ENCODE data around the gene CMYA5.
"Not testable (repeated sequence)": the region's sequence is repeated elsewhere in the genome, so short reads cannot be mapped to it uniquely, and the experiment has no call there.

- not testable (repeated sequence) for TF ChIP-seq CTCF (IDR thresholded peaks at IDR 0.05 in 2 of 3, conservative IDR thresholded peaks at IDR 0.05 in 1 of 3; ENCODE audit: borderline replicate concordance in 1 of 3, insufficient read depth in 1 of 3, low read depth in 2 of 3, low read length in 2 of 3); POLR2AphosphoS5 (IDR thresholded peaks at IDR 0.05; ENCODE audit: low read depth, low read length); REST (IDR thresholded peaks at IDR 0.05; ENCODE audit: low read depth); CEBPB (IDR thresholded peaks at IDR 0.05; ENCODE audit: low read depth); YY1 (IDR thresholded peaks at IDR 0.05; ENCODE audit: extremely low read depth, insufficient replicate concordance, low read depth, low read length); POLR2A (IDR thresholded peaks at IDR 0.05; ENCODE audit: borderline replicate concordance, extremely low read depth, insufficient read depth, insufficient read length); MAX (IDR thresholded peaks at IDR 0.05); RAD21 (IDR thresholded peaks at IDR 0.05; ENCODE audit: low read depth); SRF (IDR thresholded peaks at IDR 0.05; ENCODE audit: low read depth); JUND (IDR thresholded peaks at IDR 0.05)
Observed at GRCh38 chr5:79706317-79706716, 16.7 kb downstream of the CMYA5 start.

All from HCT116 (cell line).